Stimulated activated CD8-positive, alpha-beta memory T cell treated with anti-CD3 and anti-CD28 coated beads, Interleukin-15, amount 100 ng/mL, for 24 hours (primary cell): Measurements from ENCODE around the gene TIGD3.

Experiments
- DNase-seq: peaks from one replicate; pipeline ENCODE4 v3.0.0-alpha.2; 2020; ENCODE audit warnings: low read depth

The TIGD3 gene

GRCh38 chr11:65373839-65374580 lies 19.5 kb downstream of the TIGD3 start:
- no peak for DNase-seq

GRCh38 chr11:65375012-65375411 lies 20.5 kb downstream of the TIGD3 start:
- DNase-seq = no peak

DNA sequence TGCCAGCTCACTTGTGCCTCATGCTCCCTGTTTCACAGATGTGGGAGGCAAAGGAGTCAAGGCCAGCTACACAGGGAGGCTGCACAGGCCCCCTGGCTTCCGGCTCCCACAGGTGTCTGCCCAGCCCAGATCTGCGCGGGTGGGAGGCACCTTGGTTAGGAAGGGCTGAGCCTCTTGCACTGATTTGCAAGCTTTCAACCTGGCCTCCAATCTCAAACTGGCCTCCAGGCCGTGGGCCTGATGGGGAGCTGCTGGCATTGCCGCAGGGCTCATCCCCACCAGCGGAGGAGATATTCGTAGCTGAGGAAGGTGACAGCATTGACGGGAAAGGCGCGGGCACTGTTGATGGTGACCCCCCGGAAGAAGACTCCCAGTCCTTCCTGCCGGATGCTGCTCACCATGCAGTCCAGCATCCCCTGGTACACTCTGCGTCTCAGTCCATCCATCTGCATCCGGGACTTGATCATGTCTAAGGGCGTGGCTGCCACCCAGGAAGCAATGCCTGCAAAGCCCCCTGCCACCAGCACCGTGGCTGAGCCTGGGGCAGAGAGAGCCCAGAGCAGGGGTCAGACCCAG lies 21.7 kb downstream of the TIGD3 start:
- no peak for DNase-seq

DNA sequence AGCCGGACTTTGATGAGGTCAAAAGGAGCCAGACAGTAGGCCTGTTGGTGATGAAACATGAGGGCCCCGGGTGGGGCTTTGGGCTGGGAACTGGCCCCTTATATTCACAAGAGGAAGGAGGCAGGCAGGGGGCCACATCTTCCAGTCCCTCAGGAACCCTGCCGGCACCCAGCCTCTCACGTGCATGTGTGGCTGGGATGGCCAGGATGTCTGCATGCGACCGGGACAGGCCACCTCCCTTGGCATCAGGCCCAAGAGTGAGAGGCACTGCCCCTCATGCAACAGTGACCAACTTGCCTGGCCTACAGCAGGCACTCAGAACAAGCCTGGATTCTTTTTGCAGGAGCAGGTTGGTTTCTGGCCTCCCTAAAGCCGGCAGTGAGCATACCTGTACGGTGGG lies 22.5 kb downstream of the TIGD3 start:
- DNase-seq = no peak

DNA sequence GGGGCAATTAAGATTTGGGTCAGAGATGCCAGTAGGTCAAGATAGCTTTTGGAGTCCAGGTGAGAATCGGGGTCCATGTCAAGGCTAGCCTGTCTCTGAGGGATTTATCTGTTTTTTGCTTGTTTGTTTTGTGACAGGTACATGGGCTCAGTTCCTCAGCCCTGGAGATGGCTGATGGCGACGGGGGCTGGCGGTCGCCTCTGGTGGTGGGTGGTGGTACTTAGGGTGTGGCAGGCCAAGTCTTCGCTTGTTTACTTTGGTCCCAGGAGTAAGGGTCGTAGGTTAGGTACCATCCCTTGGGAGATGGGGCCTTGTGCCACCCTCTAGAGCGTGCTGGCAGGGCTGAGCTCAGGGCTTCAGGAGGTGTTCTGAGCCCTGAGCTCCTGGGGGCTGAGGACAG lies 23.2 kb downstream of the TIGD3 start:
- no peak for DNase-seq

DNA sequence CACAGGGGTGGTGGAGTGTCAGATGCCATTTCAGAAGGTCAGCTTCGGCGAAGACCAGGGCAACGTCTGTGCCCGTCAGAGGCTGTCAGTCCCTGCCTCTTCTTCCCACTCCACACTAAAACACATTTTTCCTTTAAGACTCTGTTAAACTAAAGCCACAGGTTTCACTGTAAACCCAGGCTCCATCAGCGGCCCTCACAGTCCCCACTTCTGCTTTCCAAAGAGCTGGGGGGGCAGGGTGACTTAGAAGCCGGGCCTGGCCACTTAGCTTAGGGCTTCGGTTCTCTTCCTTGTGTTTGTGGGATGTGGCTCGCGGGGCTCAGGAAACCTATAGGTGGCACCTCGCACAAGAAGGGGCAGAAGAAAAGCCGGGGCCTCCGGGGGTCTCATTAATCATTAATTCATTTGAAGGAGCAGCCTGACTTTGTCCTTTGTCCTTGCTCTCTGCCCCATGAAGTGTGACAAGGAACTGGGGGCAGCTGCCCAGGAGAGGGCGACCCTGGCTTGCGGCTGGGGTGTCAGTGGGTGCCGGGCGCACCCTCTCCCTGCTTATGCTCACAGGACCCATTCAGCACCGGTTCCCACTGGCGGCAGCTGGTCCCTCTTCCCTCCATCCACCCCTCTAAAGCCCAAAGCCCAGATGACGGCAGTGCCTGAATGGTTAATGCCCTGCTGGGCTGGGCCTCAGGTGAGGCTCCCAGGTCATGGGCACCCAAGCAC lies 23.8 kb downstream of the TIGD3 start:
- DNase-seq = no peak

GRCh38 chr11:65378928-65379638 lies 24.5 kb downstream of the TIGD3 start:
- DNase-seq = no peak

- DNase-seq = no peak
Observed at GRCh38 chr11:65379698-65380459, 25.3 kb downstream of the TIGD3 start.

DNA sequence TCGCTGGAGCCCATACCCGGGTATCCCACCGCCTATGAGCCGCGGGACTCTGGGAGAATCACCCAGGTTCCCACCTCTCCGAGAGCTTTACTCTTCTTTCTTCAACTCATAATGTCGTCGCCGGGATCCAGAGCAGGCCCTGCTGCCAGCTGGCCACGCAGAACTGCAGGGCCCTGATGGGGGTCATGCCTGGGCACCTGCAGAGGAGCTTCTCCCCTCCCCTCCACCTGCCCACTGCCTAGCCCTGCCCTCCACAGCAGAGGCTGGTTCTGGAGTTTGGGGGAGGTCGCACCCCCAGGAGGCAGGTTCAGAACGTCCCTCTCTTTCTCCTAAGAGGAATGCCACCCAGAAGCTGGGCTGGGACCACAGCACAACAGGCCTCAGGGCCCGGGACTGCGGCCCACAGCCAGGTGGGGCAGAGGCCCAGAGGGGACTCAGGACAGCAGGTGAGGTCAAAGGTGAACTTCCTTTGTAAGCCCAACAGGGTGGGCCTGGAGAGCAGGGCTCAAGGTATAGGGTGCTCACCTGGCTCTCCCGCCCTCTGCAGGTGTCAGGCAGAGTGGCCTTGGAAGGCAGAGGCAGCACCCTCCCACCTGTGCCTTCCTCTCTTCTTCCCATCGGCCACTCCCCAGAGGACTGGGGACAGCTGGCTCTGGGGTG lies 26.0 kb downstream of the TIGD3 start:
- DNase-seq = no peak

DNA sequence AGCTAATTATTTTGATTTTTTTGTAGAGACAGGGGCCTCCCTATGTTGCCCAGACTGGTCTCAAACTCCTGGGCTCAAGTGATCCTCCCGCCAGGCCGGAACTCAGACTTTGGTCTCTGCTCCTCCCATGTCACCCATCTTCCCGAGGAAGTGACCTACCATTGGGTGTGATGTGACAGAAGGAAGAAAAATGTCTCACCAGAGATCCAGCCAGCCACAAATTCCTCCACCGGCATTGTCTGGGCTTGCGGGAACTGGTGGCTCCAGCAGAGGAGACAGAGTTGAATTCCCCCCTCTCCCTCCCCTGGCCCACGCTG lies 27.1 kb downstream of the TIGD3 start:
- DNase-seq = no peak

DNA sequence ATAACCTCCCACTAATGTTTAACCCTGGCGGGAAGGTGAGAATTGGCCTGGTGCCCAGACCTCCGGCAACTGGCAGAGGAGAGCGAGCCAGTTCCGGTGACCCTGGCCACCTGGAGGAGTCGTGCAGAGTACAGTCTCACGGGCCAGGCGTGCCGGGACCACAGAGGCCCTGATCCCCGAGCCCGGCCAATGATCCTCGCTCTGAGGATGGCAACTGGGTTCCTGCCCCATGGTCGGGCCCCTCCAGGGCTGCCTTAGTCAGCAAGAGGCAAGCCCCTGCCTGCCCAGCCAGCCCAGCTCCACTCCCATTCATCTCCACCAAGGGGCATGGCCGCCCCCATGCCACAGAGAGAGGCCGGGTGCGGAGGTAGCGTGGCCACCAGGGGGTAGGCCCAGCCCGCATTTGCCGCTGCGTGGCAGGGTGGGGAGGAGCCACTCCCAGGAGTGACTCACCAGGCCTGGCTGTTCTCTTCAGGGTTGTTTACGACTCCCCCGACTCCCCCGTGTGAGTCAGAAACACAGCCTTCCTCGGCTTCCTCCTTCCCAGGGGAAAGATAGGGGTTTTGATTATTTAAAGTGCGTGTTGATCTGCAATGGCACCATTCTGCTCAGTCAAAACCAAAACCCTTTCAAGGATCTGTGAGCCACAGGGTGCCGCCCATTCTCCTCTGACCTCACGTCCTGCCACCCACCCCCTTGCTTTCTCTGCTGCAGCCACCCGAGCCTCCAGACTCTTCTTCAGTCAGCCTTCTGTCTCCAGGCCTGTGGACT lies 27.7 kb downstream of the TIGD3 start, which contains the start of gene SLC25A45:
Gene SLC25A45 (minus strand): TSS at position 614 of the 771 bp plus-strand sequence. CDS start 695 bp downstream, outside the sequence.
- peak; percentile 69 for DNase-seq

DNA sequence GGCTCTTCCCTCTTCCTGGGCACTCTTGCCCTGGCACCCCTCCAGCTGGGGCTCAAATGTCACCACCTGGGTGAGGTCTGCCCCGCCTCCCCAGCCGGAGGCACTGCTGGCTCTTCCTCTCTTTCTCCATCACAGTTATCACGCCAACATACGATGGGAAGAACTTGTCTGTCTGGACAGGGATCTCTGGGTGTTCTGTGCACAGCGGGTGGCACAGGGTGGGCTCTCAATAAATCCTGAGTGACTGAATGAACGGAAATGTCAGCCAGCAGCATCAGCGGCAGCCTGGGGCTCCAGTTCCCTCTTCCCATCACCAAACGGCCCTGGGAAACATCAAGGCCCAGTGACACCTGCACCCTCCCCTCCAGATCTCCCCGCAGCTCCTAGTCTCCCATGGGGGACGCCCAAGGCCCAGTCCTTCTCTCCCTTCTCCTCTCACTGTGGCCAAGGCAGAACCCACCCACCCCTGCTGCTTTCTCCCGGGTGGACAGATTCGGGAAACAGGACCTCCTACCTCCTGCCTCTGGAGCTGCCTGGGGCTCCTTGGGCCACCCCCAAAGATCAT lies 28.3 kb downstream of the TIGD3 start:
- no peak for DNase-seq

DNA sequence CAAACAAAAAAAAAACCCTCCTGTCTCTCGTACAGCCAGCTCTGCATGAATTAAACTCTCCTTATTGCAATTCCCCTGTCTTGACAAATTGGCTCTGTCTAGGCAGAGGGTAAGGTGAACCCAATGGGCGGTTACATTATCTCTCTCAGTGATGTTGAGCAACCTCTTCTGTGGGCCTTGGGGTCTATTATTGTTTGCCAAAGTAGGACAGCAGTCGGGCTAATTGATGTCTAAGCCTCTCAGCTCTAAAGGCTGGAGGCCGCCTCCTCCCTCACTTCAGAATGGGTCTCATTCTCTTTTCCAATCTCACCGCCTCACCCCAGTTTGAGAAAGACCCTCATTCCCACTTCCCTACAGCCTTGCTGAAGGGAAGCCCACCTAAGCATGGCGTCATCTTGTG lies 29.2 kb downstream of the TIGD3 start:
- DNase-seq = no peak

DNA sequence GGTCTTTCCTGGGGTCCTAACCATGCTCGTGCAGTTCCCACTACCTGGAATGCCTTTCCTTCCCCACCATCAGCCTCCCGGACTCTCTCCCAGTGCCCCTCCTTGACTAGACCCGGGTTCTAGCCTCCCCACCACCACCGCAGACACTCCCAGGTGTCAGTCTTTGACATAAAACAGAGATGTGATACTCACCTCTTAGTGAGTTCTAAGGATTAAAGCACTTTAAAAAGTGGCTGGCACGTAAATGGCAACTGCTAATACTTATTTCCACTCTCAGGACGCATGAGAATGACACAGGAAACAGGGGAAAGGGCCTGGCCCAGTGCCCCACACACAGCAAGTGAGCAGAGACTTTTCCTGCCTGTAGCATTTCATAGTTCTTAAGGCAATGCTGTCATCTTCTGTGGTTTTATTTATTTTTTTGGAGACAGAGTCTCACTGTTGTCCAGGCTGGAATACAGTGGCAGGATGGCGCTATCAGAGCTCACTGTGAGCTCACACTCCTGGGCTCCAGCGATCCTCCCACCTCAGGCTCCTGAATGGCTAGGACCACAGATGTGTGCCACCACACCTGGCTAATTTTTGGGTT lies 29.8 kb downstream of the TIGD3 start:
- DNase-seq = no peak

DNA sequence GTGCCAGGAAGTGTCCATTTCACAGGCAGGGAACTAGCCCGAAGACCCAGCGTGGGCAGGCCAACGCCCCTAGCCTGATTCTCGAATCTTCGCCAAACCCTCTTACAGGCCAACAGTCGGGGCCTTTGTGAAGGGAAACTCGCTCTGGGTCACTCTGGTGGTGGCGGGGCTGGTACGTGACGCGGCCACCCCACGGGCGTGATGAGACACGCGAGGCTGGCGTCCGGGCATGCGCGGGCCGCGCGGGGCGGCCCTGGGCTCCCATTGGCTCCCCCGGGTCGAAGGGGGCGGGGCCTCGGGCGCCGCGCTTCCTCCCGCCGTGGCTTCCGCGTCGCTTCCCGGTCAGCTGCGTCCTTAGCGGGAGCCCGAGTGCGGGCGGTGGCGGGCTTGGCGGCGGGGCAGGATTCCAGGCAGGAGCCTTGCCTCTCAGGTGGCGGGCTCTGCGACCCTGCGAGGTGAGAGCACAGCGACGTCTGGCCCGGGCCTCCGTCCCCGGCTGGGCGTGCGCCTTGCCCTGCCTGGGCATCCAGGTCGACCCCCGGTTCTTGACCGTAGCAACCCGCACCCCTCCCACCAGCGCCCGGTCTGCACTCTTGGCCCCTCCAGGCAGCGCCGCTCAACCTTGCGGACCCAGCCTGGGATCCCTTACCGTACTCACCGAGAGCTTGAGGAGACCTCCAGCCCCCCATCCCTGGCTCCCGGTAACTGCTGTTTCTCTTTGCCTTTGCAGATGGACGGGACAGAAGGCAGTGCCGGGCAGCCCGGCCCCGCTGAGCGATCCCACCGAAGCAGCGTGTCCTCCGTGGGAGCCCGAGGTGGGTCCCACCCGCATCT lies 32.0 kb downstream of the TIGD3 start, which contains the start of gene FRMD8:
Gene FRMD8 (plus strand): TSS at position 331 of the 834 bp plus-strand sequence. CDS start 400 bp downstream, at position 731.
- peak; percentile 75 for DNase-seq

GRCh38 chr11:65388731-65389130 lies 34.2 kb downstream of the TIGD3 start:
- DNase-seq = no peak

GRCh38 chr11:65389294-65389980 lies 34.9 kb downstream of the TIGD3 start:
- no peak for DNase-seq
